Stimulated activated CD8-positive, alpha-beta memory T cell treated with anti-CD3 and anti-CD28 coated beads, Interleukin-15, amount 100 ng/mL, for 24 hours (primary cell): Measurements from ENCODE around the gene TRIOBP.
A peak's percentile ranks its signal among the peaks of the same experiment; 100 is the strongest.

ENCODE experiments used
- DNase-seq: peaks from one replicate; pipeline ENCODE4 v3.0.0-alpha.2; 2020; ENCODE audit warnings: low read depth

The TRIOBP gene

GRCh38 chr22:37726241-37726887 lies 29.5 kb downstream of the TRIOBP start:
- DNase-seq = no peak

GRCh38 chr22:37728620-37729019 lies 31.8 kb downstream of the TRIOBP start:
- no peak for DNase-seq

GRCh38 chr22:37731804-37732471 lies 35.1 kb downstream of the TRIOBP start:
- no peak for DNase-seq

GRCh38 chr22:37732699-37733607 lies 36.1 kb downstream of the TRIOBP start:
- DNase-seq = no peak

- DNase-seq = no peak
Measured at GRCh38 chr22:37733625-37734401, 37.0 kb downstream of the TRIOBP start.

- DNase-seq = no peak
Measured at GRCh38 chr22:37734402-37734700, 37.5 kb downstream of the TRIOBP start.

- DNase-seq = no peak
Measured at GRCh38 chr22:37734964-37735451, 38.2 kb downstream of the TRIOBP start.

- no peak for DNase-seq
Measured at GRCh38 chr22:37739035-37739434, 42.2 kb downstream of the TRIOBP start.

GRCh38 chr22:37739611-37740049 lies 42.8 kb downstream of the TRIOBP start:
- DNase-seq = no peak

- no peak for DNase-seq
Measured at GRCh38 chr22:37740455-37741311, 43.8 kb downstream of the TRIOBP start.

GRCh38 chr22:37741312-37741795 lies 44.5 kb downstream of the TRIOBP start:
- no peak for DNase-seq

- no peak for DNase-seq
Measured at GRCh38 chr22:37742376-37743171, 45.7 kb downstream of the TRIOBP start.

- no peak for DNase-seq
Measured at GRCh38 chr22:37744589-37744988, 47.7 kb downstream of the TRIOBP start.

GRCh38 chr22:37745548-37746365 lies 48.9 kb downstream of the TRIOBP start:
- peak; percentile 79 for DNase-seq

- DNase-seq = peak; percentile 11
Measured at GRCh38 chr22:37746366-37747079, 49.7 kb downstream of the TRIOBP start.

- DNase-seq = no peak
Measured at GRCh38 chr22:37747080-37747714, 50.3 kb downstream of the TRIOBP start.

GRCh38 chr22:37747715-37748100 lies 50.9 kb downstream of the TRIOBP start:
- DNase-seq = no peak

GRCh38 chr22:37748659-37749058 lies 51.8 kb downstream of the TRIOBP start:
- DNase-seq = no peak
